ENCODE data around the gene OR52E5. TPM values are rescaled to one million over a fixed set of nuclear protein-coding genes. Genes with fewer than 3 reads are reported as not detected.

OR52E5 gene
- not detected for total RNA-seq

DNA sequence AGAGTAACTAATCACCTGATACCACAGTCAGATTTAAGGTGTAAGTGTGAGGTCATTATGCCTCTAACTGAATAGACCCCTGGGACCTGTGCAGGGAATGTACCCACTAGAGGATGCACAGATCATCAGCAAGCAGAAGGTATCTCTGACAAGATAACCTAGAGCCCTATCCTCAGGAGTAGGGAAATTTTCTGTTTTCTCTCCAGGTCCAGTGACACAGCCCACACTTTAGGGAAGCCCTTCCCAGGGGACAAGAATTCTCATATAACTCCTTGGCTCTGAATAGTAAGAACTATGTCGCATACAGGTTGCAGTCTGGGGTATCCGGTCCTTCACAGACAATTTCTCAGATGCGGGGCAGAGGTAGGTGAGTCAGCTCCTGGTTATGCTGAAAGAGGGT, at the start of gene OR52E5:
Gene OR52E5 (plus strand): TSS at position 301 of the 400 bp plus-strand sequence. CDS start 7,569 bp downstream, outside the sequence.

DNA sequence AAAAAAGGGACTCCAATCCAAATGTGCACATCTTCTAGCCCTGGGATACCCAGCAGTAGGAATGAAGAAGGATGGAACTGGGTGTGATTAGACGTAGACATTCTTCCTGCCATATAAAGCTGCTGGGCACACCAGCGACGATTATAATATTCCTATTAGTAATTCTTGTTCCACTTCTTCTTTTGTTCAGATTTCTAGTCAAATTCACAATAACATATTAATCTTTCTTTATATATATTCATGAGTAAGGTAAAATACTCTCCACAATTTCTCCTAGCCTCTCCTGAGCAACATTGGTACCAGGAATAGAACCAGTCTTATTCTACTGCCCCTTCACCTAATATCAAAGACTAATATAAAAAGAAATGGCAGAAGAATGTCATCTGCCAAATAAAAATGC, 35.4 kb upstream of the OR52E5 start, which contains the start of gene OR52E8:
Gene OR52E8 (minus strand): TSS at position 101 of the 400 bp plus-strand sequence. CDS start 0 bp downstream, at position 101.

DNA sequence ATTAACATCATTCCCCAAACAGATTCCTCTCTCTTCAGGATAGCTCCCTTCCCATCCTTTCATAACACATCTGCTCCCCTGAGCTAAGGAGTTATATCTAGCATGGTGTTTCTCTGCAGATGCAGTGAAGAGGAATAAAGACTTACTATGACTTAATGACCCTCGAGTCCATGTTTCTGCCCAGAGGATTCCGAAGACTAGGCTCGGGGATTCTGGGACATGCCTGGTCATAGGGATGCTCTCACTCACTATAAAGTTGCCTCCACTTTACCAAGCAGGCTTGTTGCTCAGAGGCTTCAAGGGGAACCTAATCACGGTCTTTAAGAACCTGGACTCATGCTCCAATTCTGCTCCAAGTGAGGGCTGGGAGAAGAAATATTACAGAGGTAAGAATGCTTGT, 12.7 kb upstream of the OR52E5 start, which contains the start of gene OR52E4:
Gene OR52E4 (plus strand): TSS at position 301 of the 400 bp plus-strand sequence. CDS start 3,664 bp downstream, outside the sequence.

DNA sequence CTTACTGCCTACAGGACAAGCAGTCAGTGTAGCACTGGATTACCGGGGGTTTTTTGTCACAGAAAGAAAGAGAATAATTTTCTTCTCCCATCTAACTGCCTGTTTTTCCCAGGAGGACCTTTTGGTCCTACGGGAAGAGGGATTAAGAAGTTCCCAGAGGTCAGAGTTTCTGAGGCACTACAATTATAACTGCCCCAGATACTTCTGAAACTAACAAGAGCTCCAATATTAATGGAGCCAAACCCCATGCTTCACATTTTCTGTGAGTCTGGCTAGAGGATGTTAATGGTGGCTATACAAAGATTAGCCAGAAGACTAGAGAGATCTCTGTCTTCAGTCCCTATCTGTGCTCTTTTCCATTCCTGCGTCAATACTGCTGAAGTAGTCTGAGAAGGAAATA, 48.9 kb downstream of the OR52E5 start, which contains the start of gene OR56A3:
Gene OR56A3 (plus strand): TSS at position 301 of the 400 bp plus-strand sequence. CDS start 5,096 bp downstream, outside the sequence.

Other genes with a start within 250 kb of the OR52E5 start
- gene TRIM5, start 208.1 kb upstream of the OR52E5 start, total RNA-seq, result 7.6 TPM
- 6.0 TPM for gene TRIM22, start 203.4 kb upstream of the OR52E5 start, total RNA-seq
- gene OR56B1, start 156.8 kb upstream of the OR52E5 start, total RNA-seq, result not detected
- not detected for gene OR52N4, start 139.0 kb upstream of the OR52E5 start, total RNA-seq
- gene OR52N5, start 109.9 kb upstream of the OR52E5 start, total RNA-seq, result not detected
- not detected for gene OR52N1, start 101.9 kb upstream of the OR52E5 start, total RNA-seq
- gene OR52N2, start 84.3 kb upstream of the OR52E5 start, total RNA-seq, result not detected
- not detected for gene OR52E6, start 51.3 kb upstream of the OR52E5 start, total RNA-seq
- not detected for gene OR52E8, start 35.5 kb upstream of the OR52E5 start, total RNA-seq
- not detected for gene OR52E4, start 12.6 kb upstream of the OR52E5 start, total RNA-seq
- not detected for gene OR56A3, start 49.0 kb downstream of the OR52E5 start, total RNA-seq
- gene OR56A5, start 75.3 kb downstream of the OR52E5 start, total RNA-seq, result not detected
- not detected for gene OR52L1, start 93.8 kb downstream of the OR52E5 start, total RNA-seq
- gene OR56A4, start 113.7 kb downstream of the OR52E5 start, total RNA-seq, result not detected
- 0.23 TPM for gene OR56A1, start 137.6 kb downstream of the OR52E5 start, total RNA-seq
- not detected for gene OR56B4, start 214.5 kb downstream of the OR52E5 start, total RNA-seq

Measured in diencephalon (tissue), 1 donor.